AG20443 (cell line): ENCODE measurements around the gene PADI1.
A peak's percentile ranks its signal among the peaks of the same experiment; 100 is the strongest.

Source experiments
- DNase-seq: peaks from one replicate; pipeline ENCODE4 v3.0.0; 2012; ENCODE audit warnings: low spot score, mixed read lengths

PADI1 gene

DNA sequence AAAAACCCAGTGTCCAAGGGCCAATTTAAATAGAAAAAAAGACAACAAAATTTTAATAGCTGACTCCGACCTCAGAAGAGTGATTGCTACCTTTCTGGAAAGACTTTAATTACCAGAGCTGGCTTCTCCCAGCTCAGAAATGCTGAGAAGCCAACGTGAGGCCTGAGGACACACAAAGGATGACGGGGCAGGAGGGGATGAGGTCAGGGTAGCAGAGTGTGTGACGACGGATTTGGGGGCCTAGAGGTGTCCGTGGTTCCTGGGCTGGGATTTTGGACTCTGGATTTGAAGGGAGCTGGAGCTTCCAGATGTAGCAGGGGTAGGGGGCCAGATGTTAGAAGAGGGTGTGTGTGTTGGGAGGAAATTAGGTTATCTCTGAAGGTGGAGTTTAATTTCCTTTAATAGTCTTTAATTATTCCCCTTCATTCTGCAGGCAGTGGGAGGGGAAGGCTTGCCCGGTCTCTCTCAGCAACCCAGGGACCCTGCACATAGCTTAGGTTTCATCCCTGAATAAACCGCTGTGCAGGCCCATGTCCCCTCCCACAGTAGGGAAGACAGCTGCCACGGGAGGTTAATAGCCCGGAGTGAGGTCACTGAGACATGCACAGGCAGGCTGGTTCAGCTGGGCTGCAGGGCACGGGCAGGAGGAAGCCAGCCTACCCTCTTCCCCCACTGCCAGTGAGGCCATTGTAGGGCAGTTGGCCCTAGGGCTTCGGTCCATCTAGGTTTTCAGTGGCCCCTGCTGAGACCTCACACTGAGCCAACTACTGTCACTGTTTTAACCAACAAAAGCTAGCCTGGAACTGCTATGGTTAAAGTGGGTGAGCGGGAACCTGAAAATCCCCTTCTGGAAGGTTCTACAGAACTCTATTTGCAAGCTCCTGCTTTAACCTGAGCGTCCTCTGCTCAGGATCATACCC lies 40.2 kb downstream of the PADI1 start:
- no peak for DNase-seq

DNA sequence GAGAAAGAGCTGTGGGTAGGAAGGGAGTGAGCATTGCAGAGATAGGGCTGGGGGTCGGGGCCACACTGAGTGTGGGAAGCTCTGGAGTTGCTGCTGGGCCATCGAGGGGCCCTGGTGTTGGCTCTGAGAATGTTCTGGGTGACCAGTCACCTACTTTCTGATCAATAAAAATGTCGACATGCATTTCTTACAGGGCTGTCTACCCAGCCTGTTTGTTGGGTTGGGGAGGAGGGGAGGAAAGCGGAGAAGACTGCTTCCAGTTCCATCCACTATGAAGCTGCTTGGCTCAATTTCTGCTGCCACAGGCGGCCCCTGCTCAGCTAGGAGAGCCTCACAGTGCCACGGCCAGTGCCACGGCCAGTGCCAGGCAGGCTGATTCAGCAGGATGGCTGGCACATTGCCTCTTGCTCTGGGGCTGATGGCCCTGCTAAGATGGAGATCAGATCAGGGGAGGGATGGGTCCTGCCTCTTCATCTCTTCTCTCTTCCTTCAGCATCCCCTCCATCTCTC lies 40.9 kb downstream of the PADI1 start:
- no peak for DNase-seq

- no peak for DNase-seq
Observed at GRCh38 chr1:17246971-17247370, 42.0 kb downstream of the PADI1 start.

- DNase-seq: no peak
Observed at GRCh38 chr1:17248781-17249180, 43.9 kb downstream of the PADI1 start, which contains the start of gene PADI3. Gene PADI3, plus strand, starts transcription at chr1:17249098. Its CDS starts 40 bp downstream, at chr1:17249138.

- no peak for DNase-seq
Observed at GRCh38 chr1:17250601-17251000, 45.7 kb downstream of the PADI1 start.

DNA sequence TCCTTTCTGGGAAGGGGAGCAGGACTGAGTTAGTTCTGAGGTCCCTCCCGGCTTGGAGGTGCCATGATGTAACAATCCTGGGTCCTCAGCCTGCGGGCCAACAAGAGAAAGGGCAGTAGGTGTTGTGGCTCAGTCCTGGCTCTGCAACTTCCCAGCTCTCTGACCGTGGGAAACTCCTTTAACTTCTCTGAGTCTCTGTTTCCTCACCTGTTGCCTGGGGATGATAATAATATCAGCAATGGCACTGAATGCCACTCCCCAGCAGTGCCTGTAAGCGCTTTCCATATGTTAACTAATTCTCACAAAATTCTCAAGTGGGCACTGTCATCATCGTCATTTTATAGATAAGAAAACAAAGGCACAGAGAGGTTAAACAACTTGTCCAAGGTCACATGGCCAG lies 46.3 kb downstream of the PADI1 start:
- no peak for DNase-seq

DNA sequence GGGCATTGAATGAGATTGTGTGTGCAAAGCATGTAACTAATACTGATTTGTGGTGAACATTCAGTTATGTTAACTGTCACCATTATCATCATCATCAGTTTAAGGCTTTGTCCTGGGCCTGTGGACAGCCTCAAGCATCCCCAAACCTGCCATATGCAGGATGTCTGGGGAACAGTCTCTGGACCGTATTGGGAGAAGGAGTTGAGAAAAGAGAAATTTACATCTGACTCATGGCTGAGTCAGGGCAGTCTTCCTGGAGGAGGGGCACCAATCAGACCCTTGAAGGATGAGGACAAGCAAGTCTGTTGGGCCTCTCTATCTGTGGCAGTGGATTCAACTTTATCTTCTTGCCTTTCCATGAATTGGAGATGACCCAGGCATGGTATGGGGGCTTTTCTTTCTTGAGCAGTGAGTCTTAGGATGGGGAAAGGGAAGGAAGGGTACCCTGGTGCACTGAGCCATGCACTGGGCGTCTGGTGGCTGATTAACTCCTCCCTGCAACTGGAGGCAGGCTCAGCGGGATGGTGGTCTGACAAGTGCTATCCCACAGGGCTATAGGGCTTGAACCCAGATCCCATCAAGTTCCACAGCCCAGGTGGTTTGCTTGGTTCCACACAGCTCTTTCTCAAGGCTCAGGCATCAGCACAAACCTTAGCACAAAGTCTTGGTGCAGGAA lies 46.9 kb downstream of the PADI1 start:
- DNase-seq: peak; percentile 31

GRCh38 chr1:17255336-17255735 lies 50.4 kb downstream of the PADI1 start:
- no peak for DNase-seq

DNA sequence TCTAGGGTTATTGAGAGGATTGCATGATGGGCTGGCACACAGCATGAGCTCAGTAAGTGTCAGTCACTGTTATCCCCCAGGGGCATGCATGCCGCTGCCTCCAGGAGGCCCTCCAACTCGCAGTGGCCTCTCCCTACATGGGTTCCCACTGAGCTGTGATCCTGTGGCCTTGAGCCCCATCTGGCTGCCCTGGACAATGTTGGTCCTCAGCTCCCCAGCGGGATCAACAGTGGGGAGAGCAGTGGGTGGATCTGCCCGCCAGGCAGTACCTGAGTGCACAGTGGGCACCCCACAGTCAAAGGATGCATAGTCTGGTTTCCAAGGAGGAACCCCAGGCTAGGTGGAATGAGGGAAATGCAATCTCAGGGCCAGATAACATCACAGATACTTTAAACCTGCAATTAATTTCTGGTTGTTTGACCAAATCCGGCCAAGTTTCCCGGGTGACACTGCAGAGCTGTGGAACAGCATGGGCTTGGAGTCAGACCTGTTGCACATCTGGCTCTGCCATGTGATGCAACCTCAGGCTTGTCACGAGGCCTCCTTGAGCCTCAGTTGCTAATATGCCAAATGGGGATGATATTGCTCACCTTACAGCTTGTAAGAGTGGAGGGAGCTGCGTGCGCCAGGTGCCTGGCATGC lies 53.3 kb downstream of the PADI1 start:
- DNase-seq: peak; percentile 60

DNA sequence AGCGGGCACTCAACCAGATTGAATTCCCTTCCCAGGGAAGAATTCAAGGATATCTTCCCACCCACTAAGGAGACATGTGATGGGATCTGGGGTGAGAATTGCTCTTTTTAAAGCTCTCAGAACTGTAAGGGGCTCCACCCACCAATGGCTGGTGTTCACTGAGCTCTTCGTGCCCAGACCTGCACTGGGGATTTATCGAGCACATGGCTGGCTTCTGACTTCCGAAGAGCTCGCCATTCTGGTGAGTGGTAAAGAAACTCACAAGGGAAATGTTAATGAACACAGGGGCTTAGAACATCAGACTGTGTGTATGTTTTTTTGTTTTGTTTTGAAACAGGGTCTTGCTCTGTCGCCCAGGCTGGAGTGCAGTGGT lies 53.8 kb downstream of the PADI1 start:
- DNase-seq: no peak

- DNase-seq: no peak
Observed at GRCh38 chr1:17259233-17259873, 54.4 kb downstream of the PADI1 start.

GRCh38 chr1:17260264-17260663 lies 55.3 kb downstream of the PADI1 start:
- no peak for DNase-seq

DNA sequence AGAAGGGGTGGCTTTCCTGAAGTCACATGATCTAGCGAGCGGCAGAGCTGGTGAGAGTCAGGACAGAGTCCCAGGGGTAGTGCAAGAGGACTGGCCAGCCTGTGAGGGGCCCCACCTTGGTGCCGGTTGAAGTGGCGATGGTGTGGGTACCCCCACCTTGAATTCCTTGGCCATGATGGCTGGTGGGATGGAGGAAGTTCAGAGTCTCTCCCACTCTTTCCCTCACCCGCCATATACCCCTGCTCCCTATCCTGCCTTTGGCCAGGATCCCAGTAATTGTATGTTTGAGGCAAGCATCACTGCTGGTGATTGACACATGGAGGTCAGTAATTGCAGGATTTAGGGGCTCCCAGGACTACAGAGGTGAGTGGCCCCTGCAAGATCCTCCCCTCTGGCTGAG lies 55.8 kb downstream of the PADI1 start:
- no peak for DNase-seq

GRCh38 chr1:17263936-17264335 lies 59.0 kb downstream of the PADI1 start:
- no peak for DNase-seq

DNA sequence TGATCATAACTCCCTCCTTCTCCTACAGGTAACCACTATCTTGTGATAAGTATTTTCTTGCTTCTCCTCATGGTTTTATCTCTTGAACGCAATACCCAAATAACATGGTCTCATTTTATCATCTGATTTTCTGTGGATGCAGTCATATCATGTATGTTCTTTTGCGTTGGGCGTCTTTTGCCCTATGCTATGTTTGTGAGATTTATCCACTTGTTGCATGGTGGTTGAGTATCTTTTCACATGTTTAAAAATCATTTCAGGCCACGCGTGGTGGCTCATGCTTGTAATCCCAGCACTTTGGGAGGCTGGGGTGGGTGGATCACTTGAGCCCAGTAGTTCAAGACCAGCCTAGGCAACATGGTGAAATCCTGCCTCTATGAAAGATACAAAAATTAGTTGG lies 59.5 kb downstream of the PADI1 start:
- no peak for DNase-seq

DNA sequence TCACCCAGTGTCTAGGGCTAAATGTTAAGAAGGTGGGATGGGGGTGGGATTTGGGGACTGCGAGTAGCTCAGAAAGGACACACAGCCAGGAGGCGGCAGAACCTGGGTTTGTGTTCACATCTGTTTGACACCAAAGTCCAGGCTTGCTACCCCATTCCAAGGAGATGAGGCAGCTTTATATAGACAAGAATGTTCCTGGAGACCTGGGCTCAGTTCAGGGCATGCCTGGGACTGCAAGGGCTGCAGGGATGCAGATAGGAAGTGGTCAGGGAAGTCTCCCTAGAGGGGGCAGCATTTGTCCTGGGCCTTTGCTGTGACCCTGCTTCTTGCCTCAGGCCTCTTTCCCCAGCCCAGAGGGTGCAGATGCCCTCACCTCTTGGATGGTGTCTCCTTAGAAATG lies 60.2 kb downstream of the PADI1 start:
- DNase-seq: peak; percentile 41

DNA sequence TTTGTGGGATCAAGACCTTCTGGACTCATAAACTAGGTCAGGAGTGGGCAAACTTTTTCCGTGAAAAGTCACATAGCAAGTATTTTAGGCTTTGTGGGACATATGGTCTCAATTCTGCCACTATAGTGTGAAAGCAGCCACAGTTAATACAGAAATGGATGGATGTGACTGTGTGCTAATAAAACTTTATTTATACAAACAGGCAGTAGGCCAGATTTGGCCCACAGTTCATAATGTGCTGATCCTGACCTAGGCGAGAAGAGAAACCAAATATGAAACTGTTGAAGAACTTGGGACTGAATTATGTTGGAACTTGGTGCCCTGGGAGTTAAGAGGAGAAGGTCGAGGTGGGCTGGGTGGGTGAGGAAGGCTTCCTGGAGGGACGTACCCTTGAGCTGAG lies 61.0 kb downstream of the PADI1 start:
- DNase-seq: no peak

DNA sequence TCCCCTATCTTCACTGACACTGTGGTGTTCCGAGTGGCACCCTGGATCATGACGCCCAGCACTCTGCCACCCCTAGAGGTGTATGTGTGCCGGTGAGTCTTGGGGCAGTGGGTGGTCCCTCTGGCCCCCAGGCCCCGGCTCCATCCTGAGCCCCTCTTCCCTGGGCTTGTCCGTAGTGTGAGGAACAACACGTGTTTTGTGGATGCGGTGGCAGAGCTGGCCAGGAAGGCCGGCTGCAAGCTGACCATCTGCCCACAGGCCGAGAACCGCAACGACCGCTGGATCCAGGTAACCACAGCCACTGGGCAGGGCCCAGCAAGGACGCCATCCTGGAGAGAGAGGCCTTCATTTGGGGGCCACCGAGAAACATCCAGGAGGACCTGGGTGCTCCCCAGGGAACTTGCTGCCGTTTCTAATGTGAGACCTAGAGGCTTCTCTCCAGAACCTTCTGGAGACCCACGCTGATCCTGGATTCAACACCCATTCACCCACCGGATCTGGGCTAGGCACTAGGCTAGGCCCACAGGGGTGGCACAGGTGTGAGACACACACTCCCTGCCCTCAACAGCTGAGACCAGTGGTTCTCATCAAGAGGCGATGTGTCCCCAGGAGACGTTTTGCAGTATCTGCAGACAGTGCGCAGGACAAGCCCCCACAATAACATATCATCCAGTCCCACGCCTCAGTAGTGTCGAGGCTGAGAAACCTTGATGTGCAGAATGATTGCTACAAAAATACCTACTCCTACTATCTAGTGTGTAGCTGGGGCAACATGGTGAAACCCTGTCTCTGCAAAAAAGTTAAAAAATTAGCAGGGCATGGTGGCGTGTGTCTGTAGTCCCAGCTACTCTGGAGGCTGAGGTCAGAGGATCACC lies 66.2 kb downstream of the PADI1 start:
- DNase-seq: no peak

GRCh38 chr1:17272066-17272465 lies 67.1 kb downstream of the PADI1 start:
- DNase-seq: no peak

- no peak for DNase-seq
Observed at GRCh38 chr1:17272646-17273045, 67.7 kb downstream of the PADI1 start.

- DNase-seq: no peak
Observed at GRCh38 chr1:17273096-17273495, 68.2 kb downstream of the PADI1 start.
